Measurements from ENCODE around the gene MCM3AP. TPM values are rescaled to one million over a fixed set of nuclear protein-coding genes. Genes with fewer than 3 reads are reported as not detected.

MCM3AP gene
- total RNA-seq, 2 donors from 2014 or later: 90.6 to 94.3 TPM

- ATAC-seq (peak; percentile 84), DNase-seq (peak; percentile 90 to 93)
- intact Hi-C loops (cut with DNase I, micrococcal nuclease): no loop called here
These were observed 593 bp upstream of the MCM3AP start, which contains the start of gene YBEY for GRCh38 chr21:46285761-46286647. Gene YBEY, plus strand, starts transcription at chr21:46286342. Its CDS starts 572 bp downstream, at chr21:46286914.

GRCh38 chr21:46284733-46285132, 678 bp downstream of the MCM3AP start:
- intact Hi-C loops (cut with DNase I, micrococcal nuclease): no loop called here
- ATAC-seq: no peak
- DNase-seq: no peak

GRCh38 chr21:46284077-46284644, 1.2 kb downstream of the MCM3AP start:
- DNase-seq: peak in 1 of 2 donors; percentile 39
- ATAC-seq: peak; percentile 37
- intact Hi-C loops (cut with DNase I, micrococcal nuclease): no loop called here

GRCh38 chr21:46274797-46275390, 10.5 kb downstream of the MCM3AP start:
- intact Hi-C loops (cut with DNase I, micrococcal nuclease): no loop called here
- ATAC-seq: no peak
- DNase-seq: no peak

GRCh38 chr21:46273341-46273740, 12.1 kb downstream of the MCM3AP start:
- intact Hi-C loops (cut with DNase I, micrococcal nuclease): no loop called here
- ATAC-seq (no peak), DNase-seq (no peak)

- intact Hi-C loops (cut with DNase I, micrococcal nuclease): no loop called here
- no peak for ATAC-seq
- DNase-seq: no peak
These were observed 15.9 kb downstream of the MCM3AP start for GRCh38 chr21:46269466-46269865.

GRCh38 chr21:46268371-46268770, 17.0 kb downstream of the MCM3AP start:
- intact Hi-C loops (cut with DNase I, micrococcal nuclease): no loop called here
- ATAC-seq (no peak), DNase-seq (no peak)

- intact Hi-C loops (cut with DNase I, micrococcal nuclease): no loop called here
- ATAC-seq (no peak), DNase-seq (no peak)
These were observed 18.5 kb downstream of the MCM3AP start for GRCh38 chr21:46266946-46267345.

- DNase-seq (no peak), ATAC-seq (peak; percentile 9)
- intact Hi-C loops (cut with DNase I, micrococcal nuclease): no loop called here
These were observed 19.5 kb downstream of the MCM3AP start for GRCh38 chr21:46265736-46266525.

- intact Hi-C loops (cut with DNase I, micrococcal nuclease): no loop called here
- peak; percentile 24 for ATAC-seq
- no peak for DNase-seq
These were observed 20.7 kb downstream of the MCM3AP start for GRCh38 chr21:46264690-46265144.

GRCh38 chr21:46264046-46264689, 21.2 kb downstream of the MCM3AP start:
- ATAC-seq (peak; percentile 13), DNase-seq (no peak)
- intact Hi-C loops (cut with DNase I, micrococcal nuclease): no loop called here

- intact Hi-C loops (cut with DNase I, micrococcal nuclease): no loop called here
- no peak for DNase-seq
- ATAC-seq: no peak
These were observed 28.9 kb downstream of the MCM3AP start for GRCh38 chr21:46256501-46256994.

GRCh38 chr21:46255758-46256337, 29.6 kb downstream of the MCM3AP start:
- DNase-seq (no peak), ATAC-seq (peak; percentile 11)
- intact Hi-C loops (cut with DNase I, micrococcal nuclease): no loop called here

GRCh38 chr21:46255166-46255565, 30.2 kb downstream of the MCM3AP start:
- DNase-seq (no peak), ATAC-seq (no peak)
- intact Hi-C loops (cut with DNase I, micrococcal nuclease): no loop called here

- no peak for ATAC-seq
- DNase-seq: no peak
- intact Hi-C loops (cut with DNase I, micrococcal nuclease): no loop called here
These were observed 31.0 kb downstream of the MCM3AP start for GRCh38 chr21:46254208-46254975.

GRCh38 chr21:46253610-46254124, 31.7 kb downstream of the MCM3AP start:
- DNase-seq (no peak), ATAC-seq (no peak)
- intact Hi-C loops (cut with DNase I, micrococcal nuclease): no loop called here

- intact Hi-C loops (cut with DNase I, micrococcal nuclease): no loop called here
- DNase-seq: no peak
- no peak for ATAC-seq
These were observed 32.6 kb downstream of the MCM3AP start for GRCh38 chr21:46252840-46253239.
